ENCODE results near the gene GTSE1. TPM values are rescaled to one million over a fixed set of nuclear protein-coding genes. Genes with fewer than 3 reads are reported as not detected.
A peak's percentile ranks its signal among the peaks of the same experiment; 100 is the strongest.

Gene GTSE1
- total RNA-seq = 7.2 to 8.2 TPM (median 7.3 TPM) in 3 replicates
- long read RNA-seq, partial matches to known transcripts = 3 of 10 reads
- long read RNA-seq, other reads (novel, unspliced or antisense) = 4 of 10 reads

DNA sequence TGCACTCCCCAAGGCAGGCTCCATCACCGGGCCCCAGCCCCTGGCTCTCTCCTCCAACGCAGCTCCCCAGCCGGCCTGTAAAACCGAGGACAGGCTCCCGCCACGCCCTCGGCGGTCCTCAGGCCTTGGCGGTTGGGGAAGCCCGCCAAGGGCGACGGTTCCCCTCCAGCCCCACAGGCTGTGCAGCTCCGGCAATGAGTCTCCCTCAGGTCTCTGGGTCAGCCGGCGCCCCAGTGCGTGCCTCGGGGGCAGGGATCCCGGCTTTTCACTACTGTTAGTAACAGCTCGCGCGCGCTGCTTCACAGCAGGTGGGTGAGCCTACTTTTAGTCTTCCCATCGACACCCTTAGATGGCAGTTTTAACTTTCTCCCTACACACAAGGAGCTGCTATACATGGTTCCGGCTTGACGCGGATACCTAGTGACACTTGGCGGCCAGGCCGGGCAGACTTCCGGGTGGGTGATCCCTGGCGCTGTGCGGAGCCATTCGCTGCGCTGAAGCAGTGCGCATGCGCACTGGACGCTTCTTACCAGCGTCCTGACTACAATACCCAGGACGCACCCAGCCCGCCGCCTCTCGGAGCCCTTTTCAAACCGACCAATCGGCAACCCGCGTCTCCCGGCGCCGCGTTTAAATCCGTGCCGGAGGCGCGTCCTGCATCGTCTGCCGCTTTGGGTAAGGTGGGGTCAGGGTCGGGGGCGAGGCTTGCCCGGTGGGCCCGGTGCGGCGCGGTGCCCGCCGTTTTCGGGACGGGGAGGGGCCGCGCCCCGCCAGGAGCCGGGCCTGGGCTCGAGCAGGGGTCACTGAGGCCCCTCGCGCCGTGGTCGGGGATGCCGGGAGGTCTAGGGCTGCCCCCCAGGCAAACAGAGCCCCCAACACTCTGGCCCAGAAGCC lies at the start of gene GTSE1:
Gene GTSE1 (plus strand): TSS at position 614 of the 894 bp plus-strand sequence. CDS start 531 bp downstream, outside the sequence.
- no peaks in the 10 kb centered on the region for H3K27me3 Mint-ChIP-seq (ENCODE audit: low read depth)
- H3K36me3 Mint-ChIP-seq (ENCODE audit: low read depth) = peaks cover 7% of the 10 kb centered on the region
- DNase-seq (ENCODE audit: low spot score) = peak; percentile 99
- TF ChIP-seq CTCF (IDR thresholded peaks at IDR 0.05) = peak; percentile 65
- peaks cover 27% of the 10 kb centered on the region for H3K4me1 Mint-ChIP-seq (ENCODE audit: low read depth)
- no peaks in the 10 kb centered on the region for H3K9me3 Mint-ChIP-seq (ENCODE audit: low read depth)
- H3K27ac Mint-ChIP-seq (ENCODE audit: unreplicated experiment) = peak within 1 kb of the TSS; percentile 84
- H3K4me3 Mint-ChIP-seq (ENCODE audit: unreplicated experiment) = peak within 1 kb of the TSS; percentile 71

- no peaks in the 10 kb centered on the region for H3K36me3 Mint-ChIP-seq (ENCODE audit: low read depth)
- no peak for TF ChIP-seq CTCF (IDR thresholded peaks at IDR 0.05)
- H3K4me1 Mint-ChIP-seq (ENCODE audit: low read depth) = peaks cover 19% of the 10 kb centered on the region
- H3K27ac Mint-ChIP-seq (ENCODE audit: unreplicated experiment) = no peak overlapping the region
- H3K27me3 Mint-ChIP-seq (ENCODE audit: low read depth) = no peaks in the 10 kb centered on the region
- H3K4me3 Mint-ChIP-seq (ENCODE audit: unreplicated experiment) = no peak overlapping the region
- DNase-seq (ENCODE audit: low spot score) = no peak
- H3K9me3 Mint-ChIP-seq (ENCODE audit: low read depth) = no peaks in the 10 kb centered on the region
These were observed 49.2 kb upstream of the GTSE1 start for GRCh38 chr22:46247443-46247975.

- TF ChIP-seq CTCF (IDR thresholded peaks at IDR 0.05) = peak; percentile 33
- peaks cover 19% of the 10 kb centered on the region for H3K4me1 Mint-ChIP-seq (ENCODE audit: low read depth)
- H3K4me3 Mint-ChIP-seq (ENCODE audit: unreplicated experiment) = peak within 1 kb of the TSS; percentile 71
- no peaks in the 10 kb centered on the region for H3K36me3 Mint-ChIP-seq (ENCODE audit: low read depth)
- H3K27ac Mint-ChIP-seq (ENCODE audit: unreplicated experiment) = no peak within 1 kb of the TSS
- no peak for DNase-seq (ENCODE audit: low spot score)
- no peaks in the 10 kb centered on the region for H3K9me3 Mint-ChIP-seq (ENCODE audit: low read depth)
- no peaks in the 10 kb centered on the region for H3K27me3 Mint-ChIP-seq (ENCODE audit: low read depth)
These were observed 46.5 kb upstream of the GTSE1 start, which contains the start of gene CDPF1 for GRCh38 chr22:46250035-46250782. Gene CDPF1 (minus strand): TSS chr22:46250293. CDS start chr22:46248284, 2,009 bp downstream.

GRCh38 chr22:46250783-46251125 lies 45.9 kb upstream of the GTSE1 start:
- Mint-ChIP-seq H3K27ac (ENCODE audit: unreplicated experiment) (no peak overlapping the region), H3K27me3 (ENCODE audit: low read depth) (no peaks in the 10 kb centered on the region), H3K4me1 (ENCODE audit: low read depth) (peaks cover 16% of the 10 kb centered on the region), H3K4me3 (ENCODE audit: unreplicated experiment) (peak overlapping the region; percentile 71), H3K9me3 (ENCODE audit: low read depth) (no peaks in the 10 kb centered on the region), H3K36me3 (ENCODE audit: low read depth) (no peaks in the 10 kb centered on the region)
- no peak for TF ChIP-seq CTCF (IDR thresholded peaks at IDR 0.05)
- DNase-seq (ENCODE audit: low spot score) = no peak

GRCh38 chr22:46251266-46251665 lies 45.4 kb upstream of the GTSE1 start:
- TF ChIP-seq CTCF (IDR thresholded peaks at IDR 0.05) = no peak
- H3K27ac Mint-ChIP-seq (ENCODE audit: unreplicated experiment) = no peak overlapping the region
- H3K9me3 Mint-ChIP-seq (ENCODE audit: low read depth) = peaks cover 2% of the 10 kb centered on the region

More at GRCh38 chr22:46251266-46251665, 45.4 kb upstream of the GTSE1 start:
- H3K4me1 Mint-ChIP-seq (ENCODE audit: low read depth) = peaks cover 15% of the 10 kb centered on the region
- no peaks in the 10 kb centered on the region for H3K27me3 Mint-ChIP-seq (ENCODE audit: low read depth)
- H3K4me3 Mint-ChIP-seq (ENCODE audit: unreplicated experiment) = peak overlapping the region; percentile 71
- H3K36me3 Mint-ChIP-seq (ENCODE audit: low read depth) = peaks cover under 1% of the 10 kb centered on the region
- DNase-seq (ENCODE audit: low spot score) = no peak
